WTC11 (cell line): ENCODE measurements around the gene FUT7. TPM values are rescaled to one million over a fixed set of nuclear protein-coding genes. Genes with fewer than 3 reads are reported as not detected.

ENCODE experiments used
- ATAC-seq: fragments of 200-7000 bp; cut with Tn5 transposase; 2 replicates; pipeline ENCODE4 v1.10.0; 2021; ENCODE audit warnings: mild to moderate bottlenecking, moderate library complexity
- CTCF ChIA-PET: fragments of 300-600 bp; sonication (Branson Sonifier 250); formaldehyde crosslinking; loops from one replicate; lab custom pipeline; 2021; ENCODE audit warnings: antibody characterized with exemption; lab: Charles Lee
- POLR2A ChIA-PET: fragments of 350-600 bp; sonication (Branson Sonifier 250); formaldehyde crosslinking; loops from one replicate; lab custom pipeline; 2021; ENCODE audit warnings: antibody characterized with exemption; lab: Charles Lee
- DNase-seq: peaks from one replicate; pipeline ENCODE4 v3.0.0; 2021; ENCODE audit warnings: low spot score
- H3K27ac Mint-ChIP-seq: 2 replicates; pipeline ENCODE4 v1.8.0; 2021; ENCODE audit warnings: mixed read lengths
- H3K27me3 Mint-ChIP-seq: 2 replicates; pipeline ENCODE4 v1.8.0; 2021; ENCODE audit warnings: low read depth, mild to moderate bottlenecking, moderate library complexity, mixed read lengths
- H3K36me3 Mint-ChIP-seq: 2 replicates; pipeline ENCODE4 v1.8.0; 2021; ENCODE audit warnings: mixed read lengths
- H3K4me1 Mint-ChIP-seq: 2 replicates; pipeline ENCODE4 v1.8.0; 2022; ENCODE audit warnings: mixed read lengths
- H3K4me3 Mint-ChIP-seq: 2 replicates; pipeline ENCODE4 v1.8.0; 2021; ENCODE audit warnings: mild to moderate bottlenecking, moderate library complexity, mixed read lengths
- H3K9me3 Mint-ChIP-seq: 2 replicates; pipeline ENCODE4 v1.8.0; 2021; ENCODE audit warnings: mixed read lengths
- FOXP1 ChIP-seq: sonication (generic); formaldehyde crosslinking; IDR thresholded peaks from 2 replicates; pipeline ENCODE4 v1.8.0; 2022; ENCODE audit warnings: missing genetic modification reagents, mild to moderate bottlenecking, moderate library complexity, borderline replicate concordance
- GTF2I ChIP-seq: fragments of 250-450 bp; sonication (Bioruptor Pico); conservative IDR thresholded peaks from 2 replicates; pipeline ENCODE4 v1.4.0; 2021; ENCODE audit warnings: mild to moderate bottlenecking
- JUN ChIP-seq: sonication (generic); formaldehyde crosslinking; IDR thresholded peaks from 2 replicates; pipeline ENCODE4 v1.8.0; 2023; ENCODE audit warnings: mild to moderate bottlenecking, missing genetic modification reagents
- OVOL2 ChIP-seq: fragments of 250-450 bp; sonication (Bioruptor Pico); IDR thresholded peaks from 2 replicates; pipeline ENCODE4 v1.9.0; 2021; ENCODE audit warnings: mild to moderate bottlenecking, borderline replicate concordance
- RELA ChIP-seq: sonication (generic); formaldehyde crosslinking; IDR thresholded peaks from 2 replicates; pipeline ENCODE4 v1.8.1; 2022; ENCODE audit warnings: missing genetic modification reagents, mild to moderate bottlenecking, borderline replicate concordance
- SP1 ChIP-seq: sonication (generic); formaldehyde crosslinking; conservative IDR thresholded peaks from 2 replicates; pipeline ENCODE4 v1.8.1; 2022; ENCODE audit warnings: missing genetic modification reagents
- ZNF263 ChIP-seq: sonication (generic); formaldehyde crosslinking; IDR thresholded peaks from 2 replicates; pipeline ENCODE4 v1.8.1; 2022; ENCODE audit warnings: low read depth, mild to moderate bottlenecking, moderate library complexity, missing genetic modification reagents
- ZNF671 ChIP-seq: fragments of 250-450 bp; sonication (Bioruptor Pico); IDR thresholded peaks from 2 replicates; pipeline ENCODE4 v1.8.0; 2021; ENCODE audit warnings: mild to moderate bottlenecking
- total RNA-seq: library from RNA; stranded (reverse); gene quantifications from 3 replicates; pipeline ENCODE4 v1.2.3, GENCODE V29; 2021
- TF ChIP-seq, protein P1 (sequence below): sonication (generic); formaldehyde crosslinking; IDR thresholded peaks from 2 replicates; pipeline ENCODE4 v1.8.1; 2023; ENCODE audit warnings: mild to moderate bottlenecking, missing genetic modification reagents, moderate library complexity
- TF ChIP-seq, protein P2 (sequence below): sonication (generic); formaldehyde crosslinking; IDR thresholded peaks from 2 replicates; pipeline ENCODE4 v1.8.1; 2022; ENCODE audit warnings: mild to moderate bottlenecking, missing genetic modification reagents, moderate library complexity, borderline replicate concordance
- TF ChIP-seq, protein P3 (sequence below): sonication (generic); formaldehyde crosslinking; IDR thresholded peaks from 2 replicates; pipeline ENCODE4 v1.8.0; 2022; ENCODE audit warnings: mild to moderate bottlenecking, missing genetic modification reagents
- TF ChIP-seq, protein P4 (sequence below): sonication (generic); formaldehyde crosslinking; IDR thresholded peaks from 2 replicates; pipeline ENCODE4 v1.8.0; 2022; ENCODE audit warnings: mild to moderate bottlenecking, missing genetic modification reagents
- TF ChIP-seq, protein P5 (sequence below): sonication (generic); formaldehyde crosslinking; IDR thresholded peaks from 2 replicates; pipeline ENCODE4 v1.8.0; 2022; ENCODE audit warnings: mild to moderate bottlenecking, missing genetic modification reagents
- TF ChIP-seq, protein P6 (sequence below): fragments of 250-450 bp; sonication (Bioruptor Pico); IDR thresholded peaks from 2 replicates; pipeline ENCODE4 v2.1.2; 2022; ENCODE audit warnings: mild to moderate bottlenecking, moderate library complexity
- TF ChIP-seq, protein P7 (sequence below): sonication (generic); formaldehyde crosslinking; IDR thresholded peaks from 2 replicates; pipeline ENCODE4 v1.8.0; 2023; ENCODE audit warnings: missing genetic modification reagents

FUT7 gene
- total RNA-seq, 1 experiment from 2014 or later = not detected

DNA sequence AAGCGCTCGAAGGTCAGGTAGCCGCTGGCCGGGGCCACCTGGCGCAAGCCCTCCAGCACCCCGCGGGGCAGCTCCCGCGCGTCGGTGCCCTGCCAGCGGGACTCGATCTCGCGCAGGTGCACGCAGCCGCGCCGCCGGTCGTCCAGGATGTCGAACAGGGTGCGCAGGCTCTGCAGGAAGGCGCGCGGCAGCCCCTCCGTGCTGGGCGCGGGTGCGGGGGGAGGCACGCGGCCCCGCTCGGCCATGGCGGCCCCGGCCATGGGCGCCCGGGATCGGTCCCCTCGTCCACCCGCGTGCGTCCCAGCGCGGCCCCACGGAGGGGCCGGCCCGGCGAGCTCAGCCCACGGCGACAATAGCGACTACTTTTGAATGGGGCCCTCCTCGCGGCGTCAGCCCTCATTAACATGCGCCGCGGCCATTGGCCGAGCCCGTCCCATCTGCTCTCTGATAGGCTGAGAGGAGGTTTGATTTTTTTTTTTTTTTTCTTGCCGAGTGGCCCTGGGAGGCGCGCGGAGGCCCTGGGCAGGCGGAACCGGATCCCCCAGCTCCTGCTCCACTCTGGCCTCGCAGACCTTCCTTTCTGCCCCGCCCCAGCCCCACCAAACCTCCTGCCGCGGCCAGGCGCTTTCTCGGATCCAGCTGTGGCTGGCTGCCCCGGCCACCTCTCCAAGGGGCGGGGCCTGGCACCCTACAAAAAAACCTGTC, 38.5 kb upstream of the FUT7 start, which contains the start of gene SAPCD2 (continued):
- TF ChIP-seq JUN (CRISPR knock-in tag) (no peak), OVOL2 (no peak), ZNF263 (no peak), ZNF671 (no peak), GTF2I (CRISPR knock-in tag) (no peak)
- TF ChIP-seq, protein P1, sequence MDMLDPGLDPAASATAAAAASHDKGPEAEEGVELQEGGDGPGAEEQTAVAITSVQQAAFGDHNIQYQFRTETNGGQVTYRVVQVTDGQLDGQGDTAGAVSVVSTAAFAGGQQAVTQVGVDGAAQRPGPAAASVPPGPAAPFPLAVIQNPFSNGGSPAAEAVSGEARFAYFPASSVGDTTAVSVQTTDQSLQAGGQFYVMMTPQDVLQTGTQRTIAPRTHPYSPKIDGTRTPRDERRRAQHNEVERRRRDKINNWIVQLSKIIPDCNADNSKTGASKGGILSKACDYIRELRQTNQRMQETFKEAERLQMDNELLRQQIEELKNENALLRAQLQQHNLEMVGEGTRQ = no peak
- TF ChIP-seq, protein P2, sequence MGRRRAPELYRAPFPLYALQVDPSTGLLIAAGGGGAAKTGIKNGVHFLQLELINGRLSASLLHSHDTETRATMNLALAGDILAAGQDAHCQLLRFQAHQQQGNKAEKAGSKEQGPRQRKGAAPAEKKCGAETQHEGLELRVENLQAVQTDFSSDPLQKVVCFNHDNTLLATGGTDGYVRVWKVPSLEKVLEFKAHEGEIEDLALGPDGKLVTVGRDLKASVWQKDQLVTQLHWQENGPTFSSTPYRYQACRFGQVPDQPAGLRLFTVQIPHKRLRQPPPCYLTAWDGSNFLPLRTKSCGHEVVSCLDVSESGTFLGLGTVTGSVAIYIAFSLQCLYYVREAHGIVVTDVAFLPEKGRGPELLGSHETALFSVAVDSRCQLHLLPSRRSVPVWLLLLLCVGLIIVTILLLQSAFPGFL (CRISPR knock-in tag) = no peak
- TF ChIP-seq, protein P3, sequence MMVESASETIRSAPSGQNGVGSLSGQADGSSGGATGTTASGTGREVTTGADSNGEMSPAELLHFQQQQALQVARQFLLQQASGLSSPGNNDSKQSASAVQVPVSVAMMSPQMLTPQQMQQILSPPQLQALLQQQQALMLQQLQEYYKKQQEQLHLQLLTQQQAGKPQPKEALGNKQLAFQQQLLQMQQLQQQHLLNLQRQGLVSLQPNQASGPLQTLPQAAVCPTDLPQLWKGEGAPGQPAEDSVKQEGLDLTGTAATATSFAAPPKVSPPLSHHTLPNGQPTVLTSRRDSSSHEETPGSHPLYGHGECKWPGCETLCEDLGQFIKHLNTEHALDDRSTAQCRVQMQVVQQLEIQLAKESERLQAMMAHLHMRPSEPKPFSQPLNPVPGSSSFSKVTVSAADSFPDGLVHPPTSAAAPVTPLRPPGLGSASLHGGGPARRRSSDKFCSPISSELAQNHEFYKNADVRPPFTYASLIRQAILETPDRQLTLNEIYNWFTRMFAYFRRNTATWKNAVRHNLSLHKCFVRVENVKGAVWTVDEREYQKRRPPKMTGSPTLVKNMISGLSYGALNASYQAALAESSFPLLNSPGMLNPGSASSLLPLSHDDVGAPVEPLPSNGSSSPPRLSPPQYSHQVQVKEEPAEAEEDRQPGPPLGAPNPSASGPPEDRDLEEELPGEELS (CRISPR knock-in tag) = 0 out of 2 replicates have a peak, but pooled peaks have one; percentile 12
- TF ChIP-seq, protein P4, sequence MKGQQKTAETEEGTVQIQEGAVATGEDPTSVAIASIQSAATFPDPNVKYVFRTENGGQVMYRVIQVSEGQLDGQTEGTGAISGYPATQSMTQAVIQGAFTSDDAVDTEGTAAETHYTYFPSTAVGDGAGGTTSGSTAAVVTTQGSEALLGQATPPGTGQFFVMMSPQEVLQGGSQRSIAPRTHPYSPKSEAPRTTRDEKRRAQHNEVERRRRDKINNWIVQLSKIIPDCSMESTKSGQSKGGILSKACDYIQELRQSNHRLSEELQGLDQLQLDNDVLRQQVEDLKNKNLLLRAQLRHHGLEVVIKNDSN (CRISPR knock-in tag) = no peak
- TF ChIP-seq, all 79 proteins: peak for 5

DNA sequence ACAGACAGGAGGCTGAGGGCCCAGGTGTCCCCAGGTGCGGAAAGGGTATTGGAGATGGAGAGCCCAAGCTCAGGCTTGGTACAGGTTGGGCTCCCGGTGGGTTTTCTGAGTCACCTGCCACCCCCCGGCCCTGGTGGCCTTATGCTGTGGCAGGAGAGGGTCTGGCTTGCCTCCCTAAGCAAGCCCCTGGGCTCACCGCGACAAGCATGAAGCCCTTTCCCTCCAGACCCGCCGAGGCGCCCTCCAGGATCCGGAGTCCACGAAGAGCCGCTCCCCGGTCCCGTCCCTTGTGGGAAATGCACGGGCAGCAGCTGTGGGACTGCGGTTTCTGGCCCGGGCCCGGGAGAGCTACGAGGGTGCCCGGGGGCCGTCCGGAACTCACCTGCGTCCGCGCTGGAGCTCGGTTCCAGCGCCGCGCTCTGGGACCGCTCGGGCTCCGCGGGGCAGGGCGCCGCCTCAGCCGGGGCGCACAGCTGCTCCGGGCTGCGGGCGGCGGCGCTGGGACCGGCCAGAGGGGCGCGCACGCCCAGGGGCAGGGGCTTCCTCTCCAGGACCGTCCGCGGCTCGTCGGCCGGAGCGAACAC, 37.7 kb upstream of the FUT7 start:
- POLR2A ChIA-PET = interaction anchor here (1.0 to 2.9 kb wide), 5 partner anchors 17 to 171 kb away, joined by 3 to 21 read pairs (median 5); partner anchors contain the start of genes MAN1B1 and TPRN
- H3K9me3 Mint-ChIP-seq = no peaks in the 10 kb centered on the region
- TF ChIP-seq, protein P5, sequence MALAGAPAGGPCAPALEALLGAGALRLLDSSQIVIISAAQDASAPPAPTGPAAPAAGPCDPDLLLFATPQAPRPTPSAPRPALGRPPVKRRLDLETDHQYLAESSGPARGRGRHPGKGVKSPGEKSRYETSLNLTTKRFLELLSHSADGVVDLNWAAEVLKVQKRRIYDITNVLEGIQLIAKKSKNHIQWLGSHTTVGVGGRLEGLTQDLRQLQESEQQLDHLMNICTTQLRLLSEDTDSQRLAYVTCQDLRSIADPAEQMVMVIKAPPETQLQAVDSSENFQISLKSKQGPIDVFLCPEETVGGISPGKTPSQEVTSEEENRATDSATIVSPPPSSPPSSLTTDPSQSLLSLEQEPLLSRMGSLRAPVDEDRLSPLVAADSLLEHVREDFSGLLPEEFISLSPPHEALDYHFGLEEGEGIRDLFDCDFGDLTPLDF = no peak
- TF ChIP-seq, protein P6, sequence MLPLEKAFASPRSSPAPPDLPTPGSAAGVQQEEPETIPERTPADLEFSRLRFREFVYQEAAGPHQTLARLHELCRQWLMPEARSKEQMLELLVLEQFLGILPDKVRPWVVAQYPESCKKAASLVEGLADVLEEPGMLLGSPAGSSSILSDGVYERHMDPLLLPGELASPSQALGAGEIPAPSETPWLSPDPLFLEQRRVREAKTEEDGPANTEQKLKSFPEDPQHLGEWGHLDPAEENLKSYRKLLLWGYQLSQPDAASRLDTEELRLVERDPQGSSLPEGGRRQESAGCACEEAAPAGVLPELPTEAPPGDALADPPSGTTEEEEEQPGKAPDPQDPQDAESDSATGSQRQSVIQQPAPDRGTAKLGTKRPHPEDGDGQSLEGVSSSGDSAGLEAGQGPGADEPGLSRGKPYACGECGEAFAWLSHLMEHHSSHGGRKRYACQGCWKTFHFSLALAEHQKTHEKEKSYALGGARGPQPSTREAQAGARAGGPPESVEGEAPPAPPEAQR (CRISPR knock-in tag) = no peak
- TF ChIP-seq FOXP1 = no peak
- TF ChIP-seq SP1 (CRISPR knock-in tag) = no peak
- TF ChIP-seq RELA (CRISPR knock-in tag) = no peak
- TF ChIP-seq, protein P7, sequence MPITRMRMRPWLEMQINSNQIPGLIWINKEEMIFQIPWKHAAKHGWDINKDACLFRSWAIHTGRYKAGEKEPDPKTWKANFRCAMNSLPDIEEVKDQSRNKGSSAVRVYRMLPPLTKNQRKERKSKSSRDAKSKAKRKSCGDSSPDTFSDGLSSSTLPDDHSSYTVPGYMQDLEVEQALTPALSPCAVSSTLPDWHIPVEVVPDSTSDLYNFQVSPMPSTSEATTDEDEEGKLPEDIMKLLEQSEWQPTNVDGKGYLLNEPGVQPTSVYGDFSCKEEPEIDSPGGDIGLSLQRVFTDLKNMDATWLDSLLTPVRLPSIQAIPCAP (CRISPR knock-in tag) = no peak
- H3K4me3 Mint-ChIP-seq = peak overlapping the region; percentile 69
- peaks cover 3% of the 10 kb centered on the region for H3K36me3 Mint-ChIP-seq
- ATAC-seq (peak; percentile 8), DNase-seq (peak; percentile 35)
- no peaks in the 10 kb centered on the region for H3K27me3 Mint-ChIP-seq
- peaks cover 26% of the 10 kb centered on the region for H3K4me1 Mint-ChIP-seq
- H3K27ac Mint-ChIP-seq = no peak overlapping the region
- CTCF ChIA-PET = interaction anchor here (0.7 to 10.4 kb wide), 29 partner anchors 8 to 353 kb away, joined by 3 to 240 read pairs (median 7); partner anchors contain the start of genes ABCA2, ENTPD2, EXD3 and LCN8
